NCI-H82 (cell line): ENCODE data around the gene ADCY10.

Experiments used
- DNase-seq: peaks from one replicate; lab custom pipeline; 2025; lab: John Stamatoyannopoulos, UW

ADCY10 gene

GRCh38 chr1:167781558-167781957 lies 132.4 kb downstream of the ADCY10 start:
- no peak for DNase-seq

- DNase-seq, result no peak
Measured at GRCh38 chr1:167777269-167777650, 136.7 kb downstream of the ADCY10 start.

- no peak for DNase-seq
Measured at GRCh38 chr1:167776616-167777268, 137.2 kb downstream of the ADCY10 start.

GRCh38 chr1:167776151-167776550 lies 137.8 kb downstream of the ADCY10 start:
- no peak for DNase-seq

- DNase-seq, result no peak
Measured at GRCh38 chr1:167775178-167775577, 138.8 kb downstream of the ADCY10 start.

- DNase-seq, result no peak
Measured at GRCh38 chr1:167774710-167775109, 139.2 kb downstream of the ADCY10 start.

- peak; percentile 20 for DNase-seq
Measured at GRCh38 chr1:167773516-167773915, 140.4 kb downstream of the ADCY10 start.

- DNase-seq, result no peak
Measured at GRCh38 chr1:167772436-167772835, 141.5 kb downstream of the ADCY10 start.

- peak; percentile 25 for DNase-seq
Measured at GRCh38 chr1:167770127-167770526, 143.8 kb downstream of the ADCY10 start.

- no peak for DNase-seq
Measured at GRCh38 chr1:167767761-167768160, 146.2 kb downstream of the ADCY10 start.

- DNase-seq, result no peak
Measured at GRCh38 chr1:167766538-167766937, 147.4 kb downstream of the ADCY10 start.

- DNase-seq, result no peak
Measured at GRCh38 chr1:167765496-167765895, 148.4 kb downstream of the ADCY10 start.

- no peak for DNase-seq
Measured at GRCh38 chr1:167764458-167765330, 149.2 kb downstream of the ADCY10 start.

- DNase-seq, result no peak
Measured at GRCh38 chr1:167763525-167764220, 150.3 kb downstream of the ADCY10 start.

GRCh38 chr1:167762061-167762746 lies 151.7 kb downstream of the ADCY10 start:
- DNase-seq, result no peak

- no peak for DNase-seq
Measured at GRCh38 chr1:167761400-167761799, 152.5 kb downstream of the ADCY10 start.
